DOHH2 (cell line): ENCODE results near the gene PCBP3.

Experiments used
- CTCF ChIP-seq: fragments of 200-600 bp; sonication (generic); IDR thresholded peaks from one replicate; pipeline ENCODE4 v1.5.1; 2014; ENCODE audit warnings: antibody characterized with exemption, mild to moderate bottlenecking, low read depth, low read length; ENCODE audit not compliant: poor library complexity, severe bottlenecking
- EZH2phosphoT487 ChIP-seq: fragments of 200-600 bp; sonication (generic); IDR thresholded peaks from 2 replicates; pipeline ENCODE4 v1.6.1; 2017; ENCODE audit warnings: borderline replicate concordance, mild to moderate bottlenecking, antibody characterized with exemption, low read length, moderate library complexity, mixed read lengths

DNA sequence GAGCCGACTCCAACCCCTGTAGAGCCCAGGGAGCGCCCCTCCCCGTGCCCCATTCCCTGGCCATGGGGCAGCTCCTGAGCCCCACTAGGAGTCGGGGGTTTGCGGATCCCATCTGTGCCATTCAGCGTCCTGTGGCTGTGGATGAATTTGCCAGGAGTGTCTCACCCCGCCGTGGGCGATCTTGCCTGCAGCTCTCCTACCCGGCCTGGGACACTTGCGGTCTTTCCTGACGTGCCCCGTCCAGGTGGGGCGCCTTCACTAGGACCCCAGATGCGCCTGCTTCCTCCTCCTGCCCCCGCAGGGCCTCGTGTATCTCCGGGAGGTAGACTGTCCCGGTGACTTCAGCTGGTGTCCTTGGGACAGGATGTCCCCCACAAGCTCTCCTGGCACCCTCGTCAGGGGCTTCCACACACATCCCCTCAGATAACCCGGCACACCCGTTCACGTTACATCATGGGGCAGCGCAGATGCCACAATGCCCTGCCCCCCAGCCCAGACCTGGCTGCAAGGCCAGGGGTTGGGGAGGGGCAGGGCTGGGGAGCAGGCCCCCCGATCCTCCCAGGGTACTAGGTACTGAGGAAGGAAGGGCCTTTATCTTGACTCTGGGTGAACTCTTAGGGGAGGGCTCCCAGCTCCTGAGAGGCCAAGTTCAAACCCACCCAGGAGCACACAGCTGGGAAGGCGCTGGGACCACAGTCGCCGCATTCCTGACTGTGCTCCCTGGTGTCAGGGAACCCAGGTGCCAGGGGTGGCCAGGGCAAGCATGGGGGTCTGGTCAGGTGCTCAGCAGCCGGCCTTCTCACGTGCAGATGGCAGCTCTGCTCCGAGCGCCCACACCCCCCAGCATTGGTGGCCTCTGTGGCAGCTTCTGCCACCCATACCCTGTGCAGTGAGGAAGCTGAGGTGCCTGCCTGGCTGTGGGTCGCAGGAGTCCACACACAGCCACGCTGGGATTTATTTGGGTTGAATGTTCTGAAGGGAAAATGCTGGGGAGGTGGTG, 284.6 kb downstream of the PCBP3 start:
- TF ChIP-seq CTCF = no peak
- no peak for TF ChIP-seq EZH2phosphoT487
